Lower lobe of right lung (tissue), 2 donors: ENCODE data around the gene FBH1. TPM values are rescaled to one million over a fixed set of nuclear protein-coding genes. Genes with fewer than 3 reads are reported as not detected.

ENCODE experiments used
- ATAC-seq, 2 donors: fragments of 200-7000 bp; cut with Tn5 transposase; one replicate each; pipeline ENCODE4 v1.9.1; 2020 to 2022; ENCODE audit warnings: mild to moderate bottlenecking in 2 of 2, moderate library complexity in 2 of 2
- DNase-seq: peaks from one replicate; pipeline ENCODE4 v3.0.0-alpha.2; 2020
- H3K27ac ChIP-seq: fragments of 200-600 bp; one replicate; pipeline ENCODE4 v1.8.0; 2022
- H3K27me3 ChIP-seq: fragments of 200-600 bp; one replicate; pipeline ENCODE4 v1.8.0; 2022; ENCODE audit warnings: low read depth
- H3K36me3 ChIP-seq: fragments of 200-600 bp; one replicate; pipeline ENCODE4 v1.8.0; 2022; ENCODE audit warnings: mild to moderate bottlenecking
- H3K4me1 ChIP-seq: fragments of 200-600 bp; one replicate; pipeline ENCODE4 v1.8.0; 2022
- H3K4me3 ChIP-seq: fragments of 200-600 bp; one replicate; pipeline ENCODE4 v1.8.0; 2022; ENCODE audit warnings: mild to moderate bottlenecking
- H3K9me3 ChIP-seq: fragments of 200-600 bp; one replicate; pipeline ENCODE4 v1.8.0; 2022
- intact Hi-C: fragments of 100-400 bp; cut with DNase I; formaldehyde crosslinking; loops from one replicate; pipeline ENCODE4 v1.11.0; 2022
- total RNA-seq: library from RNA; stranded (reverse); fragmentation: NEBNext Ultra II Directional; extraction: Animal tissue kit (Norgen Biotek cat#: 25700); gene quantifications from one replicate; pipeline ENCODE4 v1.2.1, GENCODE V29; 2021
- TF ChIP-seq, protein P1 (sequence below): fragments of 200-600 bp; IDR thresholded peaks from one replicate; pipeline ENCODE4 v1.8.0; 2022; ENCODE audit warnings: antibody characterized with exemption, mild to moderate bottlenecking
- donor health status: DM: no; HTN: yes; CAD: no; lungs with severe emphysema.

Gene FBH1
- total RNA-seq, 1 donor from 2014 or later = 64.7 TPM

DNA sequence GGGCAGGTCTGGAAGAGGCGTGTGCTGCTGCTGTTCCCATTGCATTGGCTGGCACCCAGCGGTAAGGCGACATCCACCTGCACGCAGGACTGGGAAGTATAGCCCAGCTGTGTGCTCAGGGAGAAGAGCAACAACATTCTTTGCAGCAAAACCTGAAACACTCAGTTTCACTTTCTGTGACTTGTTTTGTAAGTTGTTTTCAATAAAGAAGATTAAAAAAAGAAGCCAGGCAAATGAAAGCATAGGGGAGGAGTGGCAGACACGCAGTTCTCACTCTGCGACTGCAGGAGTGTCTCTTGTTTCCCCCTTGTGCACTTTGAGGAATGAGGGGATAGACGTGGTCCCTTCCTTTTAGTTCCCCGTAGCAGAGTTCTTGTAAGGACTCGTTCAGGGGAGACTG, 5.8 kb downstream of the FBH1 start:
- peaks cover 25% of the 10 kb centered on the region for H3K36me3 ChIP-seq
- intact Hi-C loops = no loop called here
- DNase-seq = no peak

DNA sequence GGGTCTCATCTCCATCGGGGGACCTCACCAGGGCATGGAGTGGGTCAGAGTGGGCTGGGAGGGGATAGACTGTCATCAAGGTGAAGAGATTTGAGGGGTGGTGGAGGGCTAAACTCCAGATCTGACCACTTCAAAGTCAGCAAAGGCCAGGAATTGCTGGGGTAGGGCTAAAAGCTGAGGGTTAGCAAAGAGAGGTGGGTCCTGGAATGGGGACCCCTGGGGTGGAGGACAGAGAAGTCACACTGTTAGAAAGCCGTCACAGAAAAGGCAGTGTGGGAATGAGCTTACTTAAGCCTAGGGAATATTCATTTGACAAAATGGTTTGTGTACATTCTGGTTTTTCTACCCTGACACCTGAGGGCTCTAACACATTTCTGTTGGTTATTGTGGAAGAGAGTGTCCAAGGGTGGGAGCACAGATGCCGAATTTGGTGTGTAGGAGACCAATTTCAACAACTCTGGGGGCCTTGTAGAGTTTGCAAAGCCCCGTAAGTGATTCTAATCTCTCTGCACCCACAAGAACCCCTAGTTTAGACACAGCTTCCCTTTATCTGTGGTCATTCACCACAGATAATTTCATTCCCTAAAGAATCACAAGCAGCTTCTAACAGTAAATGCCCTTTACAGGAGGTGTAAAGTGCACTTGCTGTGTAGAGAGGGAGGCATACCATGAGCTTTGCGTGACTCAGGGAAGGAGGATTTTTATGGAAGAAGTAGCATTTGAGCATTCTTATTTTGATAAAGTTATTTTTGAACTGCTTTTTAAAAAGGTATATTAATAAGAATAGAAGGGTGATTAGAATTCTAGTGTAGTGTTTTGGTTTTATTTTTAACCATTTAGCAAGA, 6.4 kb downstream of the FBH1 start:
- peaks cover 27% of the 10 kb centered on the region for H3K4me1 ChIP-seq
- TF ChIP-seq, protein P1, sequence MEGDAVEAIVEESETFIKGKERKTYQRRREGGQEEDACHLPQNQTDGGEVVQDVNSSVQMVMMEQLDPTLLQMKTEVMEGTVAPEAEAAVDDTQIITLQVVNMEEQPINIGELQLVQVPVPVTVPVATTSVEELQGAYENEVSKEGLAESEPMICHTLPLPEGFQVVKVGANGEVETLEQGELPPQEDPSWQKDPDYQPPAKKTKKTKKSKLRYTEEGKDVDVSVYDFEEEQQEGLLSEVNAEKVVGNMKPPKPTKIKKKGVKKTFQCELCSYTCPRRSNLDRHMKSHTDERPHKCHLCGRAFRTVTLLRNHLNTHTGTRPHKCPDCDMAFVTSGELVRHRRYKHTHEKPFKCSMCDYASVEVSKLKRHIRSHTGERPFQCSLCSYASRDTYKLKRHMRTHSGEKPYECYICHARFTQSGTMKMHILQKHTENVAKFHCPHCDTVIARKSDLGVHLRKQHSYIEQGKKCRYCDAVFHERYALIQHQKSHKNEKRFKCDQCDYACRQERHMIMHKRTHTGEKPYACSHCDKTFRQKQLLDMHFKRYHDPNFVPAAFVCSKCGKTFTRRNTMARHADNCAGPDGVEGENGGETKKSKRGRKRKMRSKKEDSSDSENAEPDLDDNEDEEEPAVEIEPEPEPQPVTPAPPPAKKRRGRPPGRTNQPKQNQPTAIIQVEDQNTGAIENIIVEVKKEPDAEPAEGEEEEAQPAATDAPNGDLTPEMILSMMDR = no peak
- H3K27ac ChIP-seq = no peak overlapping the region
- H3K9me3 ChIP-seq = no peaks in the 10 kb centered on the region
- peaks cover 25% of the 10 kb centered on the region for H3K36me3 ChIP-seq
- DNase-seq (no peak), ATAC-seq (no peak)
- no peaks in the 10 kb centered on the region for H3K27me3 ChIP-seq
- no peak overlapping the region for H3K4me3 ChIP-seq
- intact Hi-C loops = no loop called here

More for the DNA sequence above, 5.8 kb downstream of the FBH1 start:
- Histone ChIP-seq H3K4me3 (no peak overlapping the region), H3K9me3 (no peaks in the 10 kb centered on the region), H3K4me1 (peaks cover 34% of the 10 kb centered on the region), H3K27ac (no peak overlapping the region), H3K27me3 (no peaks in the 10 kb centered on the region)
- TF ChIP-seq, protein P1 = no peak
- ATAC-seq = no peak

DNA sequence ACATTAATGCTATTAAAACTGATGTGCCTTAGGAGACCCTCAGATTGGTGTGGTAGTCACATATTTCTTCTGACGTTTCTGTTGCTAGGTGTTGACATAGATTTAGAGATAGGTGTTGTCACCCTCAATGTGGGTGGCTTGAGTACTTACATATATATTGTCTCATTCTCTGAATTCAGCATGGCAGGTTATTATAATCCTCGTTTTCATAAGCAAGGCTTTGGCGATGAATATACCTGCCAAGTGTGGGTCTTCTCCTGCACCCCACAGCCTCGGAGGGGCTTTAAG, 7.0 kb downstream of the FBH1 start:
- Histone ChIP-seq H3K4me1 (peaks cover 22% of the 10 kb centered on the region), H3K27ac (no peak overlapping the region), H3K9me3 (no peaks in the 10 kb centered on the region), H3K4me3 (no peak overlapping the region), H3K36me3 (peaks cover 25% of the 10 kb centered on the region), H3K27me3 (no peaks in the 10 kb centered on the region)
- intact Hi-C loops = no loop called here
- TF ChIP-seq, protein P1 = no peak
- ATAC-seq (no peak), DNase-seq (no peak)

DNA sequence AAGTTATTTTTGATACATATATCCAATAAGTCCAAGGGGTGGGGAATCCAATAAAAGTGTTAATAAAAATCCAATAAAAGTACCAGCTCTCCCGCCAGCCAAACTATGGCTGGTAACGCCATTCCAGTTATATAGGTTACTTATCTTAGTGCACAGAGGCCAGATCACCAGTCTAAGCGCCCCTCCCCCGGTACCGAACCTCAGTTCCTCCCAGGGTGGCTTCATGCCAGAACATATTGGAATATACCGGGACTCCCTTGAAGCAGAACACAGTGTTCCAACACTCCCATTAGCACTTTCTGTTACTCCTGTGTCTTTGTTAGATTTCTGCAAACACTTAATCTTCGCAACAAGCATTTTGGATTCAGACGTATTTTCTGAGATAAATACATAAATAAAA, 7.5 kb downstream of the FBH1 start:
- Histone ChIP-seq H3K9me3 (no peaks in the 10 kb centered on the region), H3K4me3 (no peak overlapping the region), H3K4me1 (peaks cover 17% of the 10 kb centered on the region), H3K27me3 (no peaks in the 10 kb centered on the region), H3K36me3 (peaks cover 25% of the 10 kb centered on the region), H3K27ac (no peak overlapping the region)
- no peak for ATAC-seq
- intact Hi-C loops = no loop called here
- TF ChIP-seq, protein P1 = no peak
- DNase-seq = no peak

DNA sequence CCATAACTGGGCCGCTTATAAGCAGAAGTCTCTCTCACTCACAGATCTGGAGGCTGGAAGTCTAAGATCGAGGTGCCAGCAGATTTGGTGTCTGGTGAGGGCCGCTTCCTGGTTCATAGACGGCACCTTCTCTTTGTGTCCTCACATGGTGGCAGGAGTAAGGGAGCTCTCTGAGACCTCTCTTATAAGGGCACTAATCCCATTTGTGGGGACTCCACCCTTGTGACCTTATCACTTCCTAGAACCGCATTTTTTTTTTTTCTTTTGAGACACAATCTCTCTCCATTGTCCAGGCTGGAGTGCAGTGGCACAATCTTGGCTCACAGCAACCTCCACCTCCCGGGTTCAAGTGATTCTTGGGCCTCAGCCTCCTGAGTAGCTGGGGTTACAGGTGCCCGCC, 8.1 kb downstream of the FBH1 start:
- TF ChIP-seq, protein P1 = no peak
- intact Hi-C loops = no loop called here
- Histone ChIP-seq H3K36me3 (peaks cover 29% of the 10 kb centered on the region), H3K4me1 (peaks cover 10% of the 10 kb centered on the region), H3K9me3 (no peaks in the 10 kb centered on the region), H3K27ac (no peak overlapping the region), H3K27me3 (no peaks in the 10 kb centered on the region), H3K4me3 (no peak overlapping the region)
- DNase-seq = no peak
- no peak for ATAC-seq
